ENCODE results near the gene AAR2.

DNA sequence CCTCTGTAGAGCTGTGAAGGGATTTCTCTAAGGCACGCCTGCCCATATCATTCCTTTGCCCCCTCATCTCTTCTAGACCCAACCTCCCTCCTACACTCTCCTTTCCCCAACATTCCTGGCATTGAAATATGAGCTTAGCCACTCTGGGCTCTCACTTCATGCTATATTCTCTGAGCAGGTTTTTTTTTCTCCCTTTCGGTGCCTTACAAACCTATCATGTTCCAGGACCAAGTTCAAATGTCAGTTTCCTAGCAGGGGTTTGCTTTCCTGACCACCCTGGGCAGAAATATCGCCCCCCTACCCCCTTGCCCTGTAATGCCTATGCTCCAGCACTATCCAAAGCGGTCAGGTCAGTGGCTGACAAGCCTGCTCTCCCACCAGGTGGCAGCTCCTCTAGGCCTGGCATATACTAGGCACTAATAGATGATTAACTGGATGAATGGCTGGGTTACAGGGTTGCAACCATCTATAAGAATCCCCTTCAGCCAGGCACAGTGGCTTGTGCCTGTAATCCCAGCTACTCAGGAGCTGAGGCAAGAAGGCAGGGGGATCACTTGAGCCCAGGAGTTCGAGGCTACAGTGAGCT, 25.7 kb upstream of the AAR2 start:
- TF ChIP-seq, protein P1, sequence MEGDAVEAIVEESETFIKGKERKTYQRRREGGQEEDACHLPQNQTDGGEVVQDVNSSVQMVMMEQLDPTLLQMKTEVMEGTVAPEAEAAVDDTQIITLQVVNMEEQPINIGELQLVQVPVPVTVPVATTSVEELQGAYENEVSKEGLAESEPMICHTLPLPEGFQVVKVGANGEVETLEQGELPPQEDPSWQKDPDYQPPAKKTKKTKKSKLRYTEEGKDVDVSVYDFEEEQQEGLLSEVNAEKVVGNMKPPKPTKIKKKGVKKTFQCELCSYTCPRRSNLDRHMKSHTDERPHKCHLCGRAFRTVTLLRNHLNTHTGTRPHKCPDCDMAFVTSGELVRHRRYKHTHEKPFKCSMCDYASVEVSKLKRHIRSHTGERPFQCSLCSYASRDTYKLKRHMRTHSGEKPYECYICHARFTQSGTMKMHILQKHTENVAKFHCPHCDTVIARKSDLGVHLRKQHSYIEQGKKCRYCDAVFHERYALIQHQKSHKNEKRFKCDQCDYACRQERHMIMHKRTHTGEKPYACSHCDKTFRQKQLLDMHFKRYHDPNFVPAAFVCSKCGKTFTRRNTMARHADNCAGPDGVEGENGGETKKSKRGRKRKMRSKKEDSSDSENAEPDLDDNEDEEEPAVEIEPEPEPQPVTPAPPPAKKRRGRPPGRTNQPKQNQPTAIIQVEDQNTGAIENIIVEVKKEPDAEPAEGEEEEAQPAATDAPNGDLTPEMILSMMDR (IDR thresholded peaks at IDR 0.05), result no peak
- no peak for TF ChIP-seq POLR2A (IDR thresholded peaks at IDR 0.05)
- no peak for TF ChIP-seq EP300 (IDR thresholded peaks at IDR 0.05)

All from tibial nerve (tissue), 4 donors.